ENCODE data around the gene BEND4.

Gene BEND4

GRCh38 chr4:42101446-42101975 is 50.9 kb downstream of the BEND4 start:
- no peak for DNase-seq

- DNase-seq = no peak
These were observed 64.1 kb downstream of the BEND4 start for GRCh38 chr4:42088386-42088785.

- no peak for DNase-seq
These were observed 68.6 kb downstream of the BEND4 start for GRCh38 chr4:42083816-42084215.

- no peak for DNase-seq
These were observed 72.1 kb downstream of the BEND4 start for GRCh38 chr4:42080306-42080705.

- DNase-seq = no peak
These were observed 74.2 kb downstream of the BEND4 start for GRCh38 chr4:42078184-42078801.

- DNase-seq = no peak
These were observed 78.2 kb downstream of the BEND4 start for GRCh38 chr4:42074294-42074693.

- DNase-seq = no peak
These were observed 82.0 kb downstream of the BEND4 start for GRCh38 chr4:42070463-42070862.

- DNase-seq = no peak
These were observed 85.2 kb downstream of the BEND4 start for GRCh38 chr4:42067264-42067663.

GRCh38 chr4:42066402-42066801 is 86.1 kb downstream of the BEND4 start:
- no peak for DNase-seq

Measured in midbrain (tissue), 1 donor.